IPS DF 6.9 (cell line): ENCODE data around the gene GPR179.

ENCODE experiments used
- DNase-seq: peaks from one replicate; pipeline ENCODE4 v3.0.0-alpha.2; 2013; ENCODE audit warnings: low read depth, low spot score
- H3K27ac ChIP-seq: one replicate; pipeline ENCODE4 v1.5.1; 2013; ENCODE audit warnings: low read length, control low read depth
- H3K27me3 ChIP-seq: 2 replicates; pipeline ENCODE4 v1.6.1; 2013; ENCODE audit warnings: mild to moderate bottlenecking, low read length; ENCODE audit not compliant: control insufficient read depth, insufficient read depth
- H3K36me3 ChIP-seq: 2 replicates; pipeline ENCODE4 v1.6.1; 2013; ENCODE audit warnings: low read length; ENCODE audit not compliant: control insufficient read depth, insufficient read depth
- H3K4me1 ChIP-seq: 2 replicates; pipeline ENCODE4 v1.6.1; 2013; ENCODE audit warnings: low read length; ENCODE audit not compliant: control insufficient read depth, insufficient read depth
- H3K4me3 ChIP-seq: 2 replicates; pipeline ENCODE4 v1.5.1; 2013; ENCODE audit warnings: mild to moderate bottlenecking, low read length
- H3K9me3 ChIP-seq: 2 replicates; pipeline ENCODE4 v1.6.1; 2013; ENCODE audit warnings: low read length, inconsistent platforms; ENCODE audit not compliant: control insufficient read depth, insufficient read depth
- WGBS: extraction: QIAGEN DNeasy Blood & Tissue Kit; methylation state at CpG from one replicate; pipeline ENCODE4 v1.1.7; 2013; ENCODE audit warnings: mixed read lengths, missing lambda C conversion rate; ENCODE audit not compliant: insufficient read length, insufficient coverage; 5-methylcytosine and 5-hydroxymethylcytosine counted together

GPR179 gene, protein sequence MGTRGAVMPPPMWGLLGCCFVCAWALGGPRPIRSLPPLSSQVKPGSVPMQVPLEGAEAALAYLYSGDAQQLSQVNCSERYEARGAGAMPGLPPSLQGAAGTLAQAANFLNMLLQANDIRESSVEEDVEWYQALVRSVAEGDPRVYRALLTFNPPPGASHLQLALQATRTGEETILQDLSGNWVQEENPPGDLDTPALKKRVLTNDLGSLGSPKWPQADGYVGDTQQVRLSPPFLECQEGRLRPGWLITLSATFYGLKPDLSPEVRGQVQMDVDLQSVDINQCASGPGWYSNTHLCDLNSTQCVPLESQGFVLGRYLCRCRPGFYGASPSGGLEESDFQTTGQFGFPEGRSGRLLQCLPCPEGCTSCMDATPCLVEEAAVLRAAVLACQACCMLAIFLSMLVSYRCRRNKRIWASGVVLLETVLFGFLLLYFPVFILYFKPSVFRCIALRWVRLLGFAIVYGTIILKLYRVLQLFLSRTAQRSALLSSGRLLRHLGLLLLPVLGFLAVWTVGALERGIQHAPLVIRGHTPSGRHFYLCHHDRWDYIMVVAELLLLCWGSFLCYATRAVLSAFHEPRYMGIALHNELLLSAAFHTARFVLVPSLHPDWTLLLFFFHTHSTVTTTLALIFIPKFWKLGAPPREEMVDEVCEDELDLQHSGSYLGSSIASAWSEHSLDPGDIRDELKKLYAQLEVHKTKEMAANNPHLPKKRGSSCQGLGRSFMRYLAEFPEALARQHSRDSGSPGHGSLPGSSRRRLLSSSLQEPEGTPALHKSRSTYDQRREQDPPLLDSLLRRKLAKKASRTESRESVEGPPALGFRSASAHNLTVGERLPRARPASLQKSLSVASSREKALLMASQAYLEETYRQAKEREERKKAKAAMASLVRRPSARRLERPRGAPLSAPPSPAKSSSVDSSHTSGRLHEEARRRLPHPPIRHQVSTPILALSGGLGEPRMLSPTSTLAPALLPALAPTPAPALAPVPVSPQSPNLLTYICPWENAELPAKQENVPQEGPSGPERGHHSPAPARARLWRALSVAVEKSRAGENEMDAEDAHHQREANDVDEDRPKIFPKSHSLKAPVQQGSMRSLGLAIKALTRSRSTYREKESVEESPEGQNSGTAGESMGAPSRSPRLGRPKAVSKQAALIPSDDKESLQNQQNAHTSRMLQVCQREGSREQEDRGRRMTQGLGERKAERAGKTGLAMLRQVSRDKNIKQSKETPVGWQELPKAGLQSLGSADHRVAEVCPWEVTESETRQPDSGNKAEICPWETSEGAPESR (N-terminal part only)

GRCh38 chr17:38343608-38344419, at the start of gene GPR179:
Gene GPR179 (minus strand): TSS chr17:38343956. CDS start chr17:38343789, 167 bp downstream.
- no CpG with 5 or more reads among the region's 18 CpGs for WGBS
- Histone ChIP-seq H3K9me3 (no peaks in the 10 kb centered on the region), H3K36me3 (no peaks in the 10 kb centered on the region), H3K4me3 (no peak within 1 kb of the TSS), H3K27me3 (no peaks in the 10 kb centered on the region), H3K27ac (no peak within 1 kb of the TSS), H3K4me1 (no peaks in the 10 kb centered on the region)
- DNase-seq, result no peak

DNA sequence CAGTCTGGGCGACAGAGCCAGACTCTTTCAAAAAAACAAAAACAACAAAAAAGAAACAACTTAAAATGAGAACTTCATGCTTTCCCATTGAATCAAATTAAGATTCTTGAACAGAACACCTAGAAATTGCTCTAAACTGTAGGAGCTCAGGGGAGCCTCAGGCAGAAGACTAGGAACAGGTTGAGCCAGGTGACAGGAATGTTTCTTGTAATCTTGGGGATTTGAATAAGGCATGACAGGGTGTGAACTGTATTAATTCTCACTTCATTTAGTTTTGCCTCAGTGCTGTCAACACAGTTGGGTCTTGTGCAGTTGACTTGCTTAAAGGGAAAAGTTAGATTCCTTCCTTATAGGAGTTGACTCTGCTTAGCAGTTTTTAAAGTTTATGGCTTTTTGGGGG, 35.7 kb upstream of the GPR179 start:
- no CpG with 5 or more reads among the region's 1 CpG for WGBS
- Histone ChIP-seq H3K4me3 (no peak overlapping the region), H3K36me3 (peaks cover 4% of the 10 kb centered on the region; the same call in 1 of the 2 replicates), H3K4me1 (no peaks in the 10 kb centered on the region), H3K27ac (no peak overlapping the region), H3K9me3 (peaks cover 1% of the 10 kb centered on the region; the same call in 1 of the 2 replicates), H3K27me3 (no peaks in the 10 kb centered on the region)
- DNase-seq, result no peak

GRCh38 chr17:38369124-38369886, 25.5 kb upstream of the GPR179 start:
- Histone ChIP-seq H3K9me3 (no peaks in the 10 kb centered on the region), H3K36me3 (peaks cover 9% of the 10 kb centered on the region; the same call in 1 of the 2 replicates), H3K4me1 (no peaks in the 10 kb centered on the region), H3K27me3 (no peaks in the 10 kb centered on the region), H3K4me3 (no peak overlapping the region), H3K27ac (no peak overlapping the region)
- no CpG with 5 or more reads among the region's 8 CpGs for WGBS
- DNase-seq, result no peak

DNA sequence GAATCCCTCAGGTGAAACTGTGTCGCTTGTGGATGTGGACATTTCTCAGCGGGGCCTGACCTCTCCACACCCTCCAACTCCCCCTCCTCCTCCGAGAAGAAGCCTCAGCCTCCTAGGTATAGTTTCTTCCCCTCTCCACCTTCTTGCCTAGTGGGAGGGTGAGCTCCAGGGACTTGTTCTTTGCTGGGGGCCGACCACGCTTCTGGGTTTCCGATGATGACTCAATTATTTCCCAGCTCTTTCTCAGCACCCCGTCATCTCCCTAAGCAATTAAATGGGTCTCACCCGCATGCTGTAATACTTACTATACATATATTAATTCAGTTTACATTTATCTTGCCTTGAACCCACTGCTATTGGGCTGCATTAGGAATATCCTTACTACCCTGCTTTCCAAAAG, 21.0 kb upstream of the GPR179 start:
- Histone ChIP-seq H3K27me3 (no peaks in the 10 kb centered on the region), H3K4me1 (peaks cover 2% of the 10 kb centered on the region), H3K36me3 (peaks cover 11% of the 10 kb centered on the region; the same call in 1 of the 2 replicates), H3K9me3 (no peaks in the 10 kb centered on the region), H3K4me3 (no peak overlapping the region), H3K27ac (no peak overlapping the region)
- no peak for DNase-seq
- WGBS, result no CpG with 5 or more reads among the region's 8 CpGs

- H3K4me3 ChIP-seq, result no peak overlapping the region
- H3K9me3 ChIP-seq, result no peaks in the 10 kb centered on the region
- no peaks in the 10 kb centered on the region for H3K27me3 ChIP-seq
- no peak for DNase-seq
- no CpG with 5 or more reads among the region's 5 CpGs for WGBS
- H3K27ac ChIP-seq, result no peak overlapping the region
- peaks cover 8% of the 10 kb centered on the region; the same call in 1 of the 2 replicates for H3K36me3 ChIP-seq
- peaks cover 2% of the 10 kb centered on the region for H3K4me1 ChIP-seq
Observed at GRCh38 chr17:38363016-38363415, 19.3 kb upstream of the GPR179 start.

DNA sequence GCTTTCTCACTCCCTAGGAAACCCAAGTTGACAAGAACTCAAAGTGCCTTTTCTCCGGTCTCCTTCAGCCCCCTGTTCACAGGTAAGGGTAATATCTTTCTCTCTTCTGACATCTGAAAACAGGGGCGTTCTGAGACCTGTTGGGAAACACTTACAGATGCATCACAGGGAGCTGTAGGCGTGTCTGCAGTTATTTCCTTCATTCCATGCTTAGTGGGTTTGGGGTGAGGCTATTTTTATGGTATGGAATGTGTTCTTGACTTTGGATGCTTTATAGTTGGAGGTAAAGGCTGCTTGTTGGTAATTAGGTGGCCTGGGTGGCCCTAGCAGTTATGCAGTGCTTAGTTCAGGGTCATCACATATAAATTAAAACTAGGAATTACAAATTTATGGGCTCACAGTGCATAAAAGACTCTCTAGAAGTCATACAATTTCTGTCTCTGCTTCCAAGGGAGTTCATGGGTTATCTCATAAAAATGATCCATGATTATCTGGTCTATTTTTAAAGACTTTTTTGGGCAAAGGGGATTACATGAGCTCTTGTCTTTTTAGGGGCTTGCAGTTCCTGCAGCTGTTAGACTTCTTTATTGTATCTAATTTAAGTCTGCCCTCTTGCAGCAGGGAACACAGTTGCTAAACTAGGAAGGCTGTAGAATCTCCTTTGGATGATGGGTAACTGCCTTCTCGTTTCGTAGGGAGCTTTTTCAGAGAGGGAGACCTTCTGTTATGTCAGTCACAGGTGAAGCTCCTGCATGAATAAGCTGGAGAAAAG, 18.1 kb upstream of the GPR179 start:
- Histone ChIP-seq H3K27me3 (no peaks in the 10 kb centered on the region), H3K4me3 (no peak overlapping the region), H3K9me3 (no peaks in the 10 kb centered on the region), H3K4me1 (peaks cover 2% of the 10 kb centered on the region), H3K27ac (no peak overlapping the region), H3K36me3 (peaks cover 2% of the 10 kb centered on the region; the same call in 1 of the 2 replicates)
- no CpG with 5 or more reads among the region's 5 CpGs for WGBS
- DNase-seq, result no peak

GRCh38 chr17:38358586-38359513, 15.1 kb upstream of the GPR179 start:
- H3K4me1 ChIP-seq, result peaks cover 2% of the 10 kb centered on the region
- no peaks in the 10 kb centered on the region for H3K9me3 ChIP-seq
- no peaks in the 10 kb centered on the region for H3K27me3 ChIP-seq
- H3K27ac ChIP-seq, result no peak overlapping the region
- no CpG with 5 or more reads among the region's 9 CpGs for WGBS
- no peak overlapping the region for H3K4me3 ChIP-seq
- peaks cover 2% of the 10 kb centered on the region; the same call in 1 of the 2 replicates for H3K36me3 ChIP-seq
- DNase-seq, result no peak

DNA sequence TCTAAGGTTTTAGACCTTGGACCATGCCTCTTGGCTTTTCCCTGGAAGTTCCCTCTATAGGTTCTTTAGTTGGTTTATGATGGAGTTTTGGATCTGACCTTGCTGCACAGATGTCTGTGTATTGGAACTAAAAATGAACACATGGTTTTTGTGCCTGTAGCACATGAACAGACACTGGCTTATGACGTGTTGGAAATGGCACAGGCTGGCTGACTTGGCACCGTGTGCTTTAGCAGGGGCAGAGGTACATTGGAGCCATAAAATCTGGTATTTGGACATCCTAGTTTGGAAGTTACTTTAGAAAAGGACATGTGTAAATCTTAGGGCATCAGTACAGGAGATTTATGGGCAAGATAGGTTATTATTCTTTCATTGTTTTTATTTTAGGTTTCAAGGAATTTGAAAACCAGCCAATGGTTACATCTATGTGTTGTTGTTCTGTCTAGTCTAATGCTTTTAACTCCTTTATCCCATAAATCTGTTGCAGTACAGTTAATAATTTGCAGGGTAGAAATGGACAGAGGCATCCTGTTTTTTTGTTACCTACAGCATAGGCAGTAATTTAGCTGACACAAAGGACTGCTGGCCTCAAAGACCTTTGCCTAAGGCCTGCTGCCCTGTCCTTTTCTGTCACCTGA, 13.8 kb upstream of the GPR179 start:
- WGBS, result no CpG with 5 or more reads among the region's 2 CpGs

More for the DNA sequence above, 13.8 kb upstream of the GPR179 start:
- no peak overlapping the region for H3K27ac ChIP-seq
- H3K4me3 ChIP-seq, result no peak overlapping the region
- peaks cover 5% of the 10 kb centered on the region for H3K4me1 ChIP-seq
- H3K36me3 ChIP-seq, result peaks cover 2% of the 10 kb centered on the region; the same call in 1 of the 2 replicates
- no peak for DNase-seq
- no peaks in the 10 kb centered on the region for H3K9me3 ChIP-seq
- H3K27me3 ChIP-seq, result no peaks in the 10 kb centered on the region
